AG04449 (cell line): ENCODE results near the gene UQCRHL.

Source experiments
- CTCF ChIA-PET: fragments of 350-600 bp; formaldehyde crosslinking; extraction: SDS; loops from one replicate; lab custom pipeline; 2021; ENCODE audit warnings: antibody characterized with exemption; lab: Yijun Ruan, JAX
- POLR2A ChIA-PET: fragments of 400-600, 350-600 bp; formaldehyde crosslinking; extraction: SDS; loops from one replicate; lab custom pipeline; 2020; ENCODE audit warnings: antibody characterized with exemption, inconsistent platforms; lab: Yijun Ruan, JAX
- DNase-seq: peaks from one replicate; pipeline ENCODE4 v3.0.0-alpha.2; 2010; ENCODE audit warnings: low read depth, low spot score
- H3K4me3 ChIP-seq: 2 replicates; pipeline ENCODE4 v1.5.1; 2011; ENCODE audit warnings: low read depth, mild to moderate bottlenecking, control low read depth, low read length
- CTCF ChIP-seq: IDR thresholded peaks from one replicate; pipeline ENCODE4 v1.5.1; 2011; ENCODE audit warnings: mild to moderate bottlenecking, moderate library complexity, low read length, control low read depth, inconsistent platforms; ENCODE audit not compliant: insufficient read depth; ENCODE audit errors: missing control alignments

UQCRHL gene

DNA sequence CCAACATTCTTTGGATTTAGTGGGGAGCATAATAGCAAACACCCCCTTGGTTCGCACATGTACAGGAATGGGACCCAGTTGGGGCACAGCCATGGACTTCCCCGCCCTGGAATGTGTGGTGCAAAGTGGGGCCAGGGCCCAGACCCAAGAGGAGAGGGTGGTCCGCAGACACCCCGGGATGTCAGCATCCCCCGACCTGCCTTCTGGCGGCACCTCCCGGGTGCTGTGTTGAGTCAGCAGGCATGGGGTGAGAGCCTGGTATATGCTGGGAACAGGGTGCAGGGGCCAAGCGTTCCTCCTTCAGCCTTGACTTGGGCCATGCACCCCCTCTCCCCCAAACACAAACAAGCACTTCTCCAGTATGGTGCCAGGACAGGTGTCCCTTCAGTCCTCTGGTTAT, 21.8 kb downstream of the UQCRHL start:
- H3K4me3 ChIP-seq = no peak overlapping the region
- DNase-seq = no peak
- POLR2A ChIA-PET = no interaction called here
- no peak for TF ChIP-seq CTCF
- CTCF ChIA-PET = interaction anchor here (1.2 kb wide), 1 partner anchor 10 kb away, joined by 5 read pairs; no protein-coding TSS in a partner anchor

- no peak overlapping the region for H3K4me3 ChIP-seq
- CTCF ChIA-PET = interaction anchor here (1.4 to 4.2 kb wide), 2 partner anchors 9 to 13 kb away, joined by 4 to 24 read pairs; no protein-coding TSS in a partner anchor
- no peak for TF ChIP-seq CTCF
- POLR2A ChIA-PET = no interaction called here
- DNase-seq = no peak
Measured at GRCh38 chr1:15777909-15778707, 29.3 kb downstream of the UQCRHL start.

- DNase-seq = no peak
- POLR2A ChIA-PET = interaction anchor here (1.1 kb wide), 1 partner anchor 16 kb away, joined by 3 read pairs; no protein-coding TSS in a partner anchor
- no peak for TF ChIP-seq CTCF
- CTCF ChIA-PET = interaction anchor here (0.6 to 2.0 kb wide), 6 partner anchors 9 to 258 kb away, joined by 3 to 9 read pairs (median 4); partner anchors contain the start of gene ZBTB17
- H3K4me3 ChIP-seq = no peak overlapping the region
Measured at GRCh38 chr1:15775706-15776105, 31.7 kb downstream of the UQCRHL start.

DNA sequence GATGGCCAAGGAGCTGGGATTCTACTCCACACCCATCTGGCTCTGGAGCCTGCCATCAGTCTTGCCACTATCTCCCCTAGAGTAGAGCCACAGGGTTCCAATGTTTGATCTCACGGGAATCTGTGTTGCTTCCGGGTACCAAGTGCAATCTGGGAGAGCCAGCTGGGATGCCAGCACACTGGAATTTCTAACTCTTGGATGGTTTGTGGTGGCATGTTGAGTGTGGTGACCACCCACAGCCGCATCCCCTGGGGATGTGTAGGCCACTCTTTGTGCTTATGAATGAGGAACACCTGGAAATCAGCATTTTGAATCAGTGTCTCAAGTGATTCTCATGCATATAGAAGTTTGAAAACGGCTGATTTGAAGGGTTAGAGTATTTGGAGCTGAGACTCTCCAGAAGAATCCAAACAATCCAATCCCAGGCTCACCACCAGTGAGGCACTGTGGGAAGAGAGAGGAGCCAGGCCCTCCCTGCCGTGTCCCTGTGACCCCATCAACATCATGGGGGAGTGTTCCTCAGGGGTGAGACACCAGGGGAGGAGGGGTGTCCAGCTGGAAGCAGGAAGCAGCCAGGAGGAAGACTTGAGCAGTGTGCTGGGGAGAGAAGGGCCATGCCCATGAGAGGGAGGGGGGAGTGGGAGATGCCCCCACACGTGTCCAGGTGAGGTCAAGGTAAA, 35.5 kb downstream of the UQCRHL start:
- no peak for TF ChIP-seq CTCF

GRCh38 chr1:15770313-15770962, 37.0 kb downstream of the UQCRHL start:
- ChIA-PET POLR2A (no interaction called here), CTCF (no interaction called here)
- no peak for DNase-seq
- no peak overlapping the region for H3K4me3 ChIP-seq
- TF ChIP-seq CTCF = no peak

More for the DNA sequence above, 35.5 kb downstream of the UQCRHL start:
- CTCF ChIA-PET = interaction anchor here (2.8 kb wide), 1 partner anchor 20 kb away, joined by 9 read pairs; no protein-coding TSS in a partner anchor
- no peak for DNase-seq
- H3K4me3 ChIP-seq = no peak overlapping the region
- POLR2A ChIA-PET = no interaction called here
